ENCODE data around the gene RERE.
"Not testable (repeated sequence)": the region's sequence is repeated elsewhere in the genome, so short reads cannot be mapped to it uniquely, and the experiment has no call there.

RERE gene

GRCh38 chr1:8639148-8639547, 178.3 kb downstream of the RERE start:
- DNase-seq (ENCODE audit: low read depth): no peak

- no peak for DNase-seq (ENCODE audit: low read depth)
Observed at GRCh38 chr1:8633741-8634501, 183.5 kb downstream of the RERE start.

GRCh38 chr1:8632102-8632501, 185.3 kb downstream of the RERE start:
- no peak for DNase-seq (ENCODE audit: low read depth)

DNA sequence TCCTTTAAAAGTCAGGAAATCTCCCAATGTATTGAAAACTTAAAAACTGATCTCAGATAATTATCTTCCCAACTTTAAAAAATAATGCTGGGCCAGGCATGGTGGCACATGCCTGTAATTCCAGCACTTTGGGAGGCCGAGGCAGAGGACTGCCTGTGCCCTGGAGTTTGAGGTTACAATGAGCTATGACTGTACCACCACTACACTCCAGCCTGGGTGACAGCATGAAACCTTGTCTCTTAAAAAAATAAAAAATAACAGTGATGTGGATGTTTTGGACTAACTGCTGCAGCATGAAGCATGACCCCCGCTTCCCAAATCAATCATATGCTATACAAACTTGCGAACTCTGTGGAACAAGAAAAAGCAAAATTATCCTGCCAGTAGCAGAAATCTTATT, 186.3 kb downstream of the RERE start:
- no peak for DNase-seq (ENCODE audit: low read depth)

GRCh38 chr1:8629241-8630091, 188.0 kb downstream of the RERE start:
- no peak for DNase-seq (ENCODE audit: low read depth)

- no peak for DNase-seq (ENCODE audit: low read depth)
Observed at GRCh38 chr1:8628606-8629005, 188.8 kb downstream of the RERE start.

DNA sequence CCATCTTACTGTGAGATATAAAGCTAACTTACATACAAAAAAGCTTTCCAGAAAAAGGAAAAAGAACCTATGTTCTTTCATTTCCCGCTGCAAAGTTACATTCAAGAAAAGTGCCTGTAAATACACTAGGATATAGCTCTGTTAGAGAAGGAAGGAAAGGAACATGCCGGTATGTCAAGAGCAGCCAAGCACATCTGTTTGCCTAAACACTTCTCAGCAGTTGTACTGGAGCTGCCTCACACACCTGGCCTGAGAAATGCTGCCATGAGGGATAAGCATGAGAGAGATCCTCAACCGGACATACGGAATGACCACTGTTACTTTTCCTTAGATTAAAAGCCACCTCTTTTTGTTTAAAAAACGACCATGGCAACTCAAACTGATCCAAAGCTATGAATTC, 189.7 kb downstream of the RERE start:
- DNase-seq (ENCODE audit: low read depth): no peak

DNA sequence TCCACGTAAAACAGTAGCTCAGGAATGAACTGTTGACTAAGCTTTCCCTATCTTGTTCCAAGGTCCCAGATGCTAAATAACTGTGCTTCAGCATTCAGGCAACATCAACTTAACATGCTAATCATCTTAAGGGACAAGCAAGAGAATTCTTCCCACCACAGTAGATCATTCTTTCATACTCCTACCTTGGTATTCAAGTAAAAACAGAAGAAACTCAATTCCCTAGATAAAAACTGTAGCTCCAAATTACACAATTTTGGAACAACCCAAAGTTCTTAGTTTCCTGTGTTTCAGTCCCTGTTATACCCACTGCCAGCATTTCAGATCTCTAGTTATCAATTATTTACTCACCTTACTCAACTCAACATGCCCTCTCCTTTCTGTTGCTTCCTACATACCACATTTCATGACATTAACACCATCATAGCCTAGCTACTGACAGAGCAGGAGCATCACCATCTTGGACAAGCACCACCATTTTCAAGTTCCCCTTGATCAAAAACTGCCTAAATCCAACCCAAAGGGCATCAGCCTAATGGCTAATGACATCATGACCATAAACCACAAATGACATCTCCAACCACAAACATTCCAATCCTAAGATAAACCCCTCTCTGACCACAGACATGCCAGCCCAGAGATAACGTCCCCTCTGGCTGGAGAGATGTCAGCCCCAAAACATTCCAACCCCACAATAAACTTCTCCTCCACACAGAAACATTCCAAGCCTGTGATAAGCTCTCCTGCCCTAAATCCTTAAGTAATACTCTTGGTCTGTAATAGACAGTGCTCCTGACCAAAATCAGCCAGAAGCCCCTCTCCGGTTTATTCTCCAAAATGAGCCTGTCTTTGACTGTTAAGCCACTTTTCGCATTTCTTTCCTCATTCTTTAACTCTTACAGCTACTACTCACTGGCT, 191.2 kb downstream of the RERE start:
- DNase-seq (ENCODE audit: low read depth): no peak

DNA sequence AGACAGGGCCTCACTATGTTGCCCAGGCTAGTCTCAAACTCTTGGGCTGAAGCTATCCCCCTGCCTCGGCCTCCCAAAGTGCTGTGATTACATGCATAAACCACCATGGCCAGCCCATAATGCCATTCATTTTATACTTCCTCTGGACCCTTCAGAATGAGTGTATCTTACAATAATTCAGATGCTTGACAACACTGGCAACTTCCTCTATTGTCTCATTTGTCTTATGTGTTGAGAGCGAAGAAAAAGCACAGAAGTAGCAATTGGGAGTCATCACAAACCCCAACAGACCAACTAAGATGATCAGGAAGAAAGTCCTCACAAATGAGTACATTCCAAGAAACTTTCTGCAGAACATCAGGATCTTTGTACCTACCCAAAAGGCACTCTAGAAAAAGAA, 191.9 kb downstream of the RERE start:
- DNase-seq (ENCODE audit: low read depth): no peak

DNA sequence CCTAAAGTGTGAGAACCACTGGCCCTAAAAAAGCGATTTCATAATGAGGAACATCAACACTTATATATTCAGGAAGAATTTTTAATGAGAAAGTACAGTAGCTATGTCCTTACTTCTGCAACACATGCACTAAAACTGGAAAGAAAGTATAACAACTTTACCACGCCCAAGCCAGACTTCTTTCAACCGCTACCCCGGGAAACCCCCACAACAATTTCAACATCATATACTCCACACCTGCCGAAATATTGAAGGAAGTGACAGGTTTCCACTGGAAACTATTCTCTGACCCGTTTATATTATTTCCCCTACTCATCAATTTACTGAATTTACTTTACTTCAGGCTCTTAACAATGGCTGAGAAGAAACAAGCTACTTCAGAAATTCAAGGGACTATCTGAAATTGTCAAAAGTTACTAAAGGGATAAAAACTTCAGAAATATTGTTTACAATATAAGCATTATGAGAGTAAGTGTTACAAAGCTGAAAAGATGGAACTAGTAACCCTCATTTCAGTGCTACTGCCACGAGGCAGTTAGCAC, 193.7 kb downstream of the RERE start:
- not testable (repeated sequence) for DNase-seq (ENCODE audit: low read depth)

DNA sequence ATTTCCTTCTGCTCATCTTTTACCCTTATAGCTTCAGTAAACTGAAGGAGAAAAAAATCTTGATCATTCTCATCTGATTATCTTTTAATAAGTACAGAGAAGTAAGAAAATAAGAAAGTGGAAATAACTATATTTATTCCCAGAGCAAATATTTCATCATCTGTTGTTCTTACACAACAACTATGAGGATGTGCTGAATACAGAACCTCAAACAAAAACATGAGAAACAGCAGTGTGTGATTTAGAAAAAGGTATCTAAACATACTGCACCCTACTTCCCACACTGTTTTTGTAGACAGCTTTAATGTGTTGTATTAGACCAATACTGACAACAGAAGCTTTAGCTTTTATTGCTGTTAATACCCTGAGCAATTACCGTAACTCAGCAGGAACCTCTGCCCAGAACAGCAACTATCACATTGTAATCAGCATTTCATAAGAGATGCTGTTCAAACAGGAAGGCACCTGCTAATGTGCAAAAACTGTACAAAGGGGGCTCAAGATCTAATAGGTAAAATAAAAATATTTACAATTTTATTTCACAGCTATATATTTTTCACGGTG, 195.6 kb downstream of the RERE start:
- not testable (repeated sequence) for DNase-seq (ENCODE audit: low read depth)

DNA sequence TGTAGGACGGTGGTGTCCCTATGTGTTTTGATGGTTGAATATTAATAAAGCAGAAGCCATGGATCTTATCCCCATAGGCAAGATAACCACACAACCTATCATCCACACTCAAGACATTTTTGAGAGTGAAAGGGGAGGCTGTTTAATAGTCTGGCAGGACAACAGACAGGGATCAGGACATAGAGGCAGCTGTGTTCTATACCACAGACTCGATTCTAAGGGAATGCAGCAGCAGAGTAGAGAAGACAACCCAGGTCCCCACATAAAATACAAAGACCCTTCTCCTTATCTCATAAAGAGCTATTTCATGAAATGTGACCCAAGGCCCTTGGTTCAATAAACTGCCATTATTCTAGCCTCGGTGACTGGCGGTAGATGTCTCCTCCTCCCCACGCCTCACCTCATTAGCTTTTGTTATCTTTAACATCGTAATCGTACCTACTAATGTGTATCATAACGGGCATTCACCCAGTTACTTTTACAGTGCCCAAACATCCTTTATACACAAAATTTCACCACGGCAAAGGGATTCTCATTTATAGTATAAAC, 196.3 kb downstream of the RERE start:
- not testable (repeated sequence) for DNase-seq (ENCODE audit: low read depth)

GRCh38 chr1:8619917-8620502, 197.4 kb downstream of the RERE start:
- not testable (repeated sequence) for DNase-seq (ENCODE audit: low read depth)

DNA sequence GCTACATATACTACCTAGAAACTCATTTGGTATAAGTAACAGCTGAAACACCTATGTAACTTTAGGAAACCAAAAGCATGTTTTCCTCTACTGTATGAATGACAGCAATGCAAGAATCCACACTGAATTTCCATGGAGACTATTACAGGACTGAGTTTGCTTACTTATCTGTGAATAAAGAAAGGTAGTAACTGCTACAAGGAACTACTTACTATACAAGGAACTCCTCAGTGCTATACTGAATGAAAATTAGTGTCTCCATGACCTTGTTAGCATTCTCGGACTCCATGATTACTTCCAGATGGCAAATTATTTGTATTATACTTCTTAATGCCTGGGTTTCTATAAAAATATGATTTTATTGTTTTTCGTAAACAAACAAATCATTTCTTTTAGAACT, 198.0 kb downstream of the RERE start:
- not testable (repeated sequence) for DNase-seq (ENCODE audit: low read depth)

GRCh38 chr1:8616791-8617190, 200.6 kb downstream of the RERE start:
- DNase-seq (ENCODE audit: low read depth): not testable (repeated sequence)

GRCh38 chr1:8611634-8612515, 205.6 kb downstream of the RERE start:
- not testable (repeated sequence) for DNase-seq (ENCODE audit: low read depth)

- no peak for DNase-seq (ENCODE audit: low read depth)
Observed at GRCh38 chr1:8607906-8608305, 209.5 kb downstream of the RERE start.

GRCh38 chr1:8604041-8604945, 213.1 kb downstream of the RERE start:
- no peak for DNase-seq (ENCODE audit: low read depth)

DNA sequence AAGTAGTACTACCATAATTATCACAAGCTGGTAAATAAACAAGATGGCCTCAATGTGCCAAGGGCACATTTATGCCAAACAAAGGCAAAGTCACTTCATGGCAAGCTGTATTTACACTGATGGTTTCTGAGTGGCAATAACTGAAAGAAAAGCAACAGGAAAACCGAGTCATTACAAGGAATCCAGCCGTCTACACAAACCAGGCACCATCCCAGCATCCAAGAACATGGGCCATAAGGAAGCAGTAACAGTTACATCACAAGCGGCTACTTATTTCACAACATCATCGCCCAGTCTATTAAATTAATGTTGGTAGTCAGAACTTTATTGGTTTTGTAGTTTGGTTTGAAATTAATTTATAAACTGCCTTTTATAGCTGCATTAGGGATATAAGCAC, 214.2 kb downstream of the RERE start:
- DNase-seq (ENCODE audit: low read depth): no peak

All from T follicular helper cell (primary cell).